Parathyroid adenoma (tissue), 2 donors: Measurements from ENCODE around the gene CFAP46.

Experiments
- H2AFZ ChIP-seq: fragments of 300-600 bp; sonication (generic); one replicate; pipeline ENCODE4 v1.7.0; 2017; ENCODE audit warnings: antibody characterized with exemption, mild to moderate bottlenecking
- H3K27ac ChIP-seq: fragments of 300-600 bp; sonication (generic); one replicate; pipeline ENCODE4 v1.7.0; 2017
- H3K27me3 ChIP-seq: fragments of 300-600 bp; sonication (generic); one replicate; pipeline ENCODE4 v1.7.0; 2017; ENCODE audit warnings: low read length; ENCODE audit not compliant: control insufficient read depth, insufficient read depth
- H3K36me3 ChIP-seq: fragments of 300-600 bp; sonication (generic); one replicate; pipeline ENCODE4 v1.7.0; 2017; ENCODE audit warnings: low read length; ENCODE audit not compliant: control insufficient read depth, insufficient read depth
- H3K4me1 ChIP-seq: fragments of 300-600 bp; sonication (generic); one replicate; pipeline ENCODE4 v1.7.0; 2017; ENCODE audit warnings: control low read depth
- H3K4me2 ChIP-seq: fragments of 300-600 bp; sonication (generic); one replicate; pipeline ENCODE4 v1.7.0; 2017; ENCODE audit warnings: low read length
- H3K4me3 ChIP-seq: fragments of 300-600 bp; sonication (generic); one replicate; pipeline ENCODE4 v1.7.0; 2017; ENCODE audit warnings: low read depth, low read length
- H3K79me2 ChIP-seq: fragments of 300-600 bp; sonication (generic); one replicate; pipeline ENCODE4 v1.7.0; 2017; ENCODE audit warnings: control low read depth
- H3K9ac ChIP-seq: fragments of 300-600 bp; sonication (generic); one replicate; pipeline ENCODE4 v1.7.0; 2017; ENCODE audit warnings: mild to moderate bottlenecking
- H3K9me3 ChIP-seq: fragments of 300-600 bp; sonication (generic); one replicate; pipeline ENCODE4 v1.7.0; 2017; ENCODE audit warnings: low read length; ENCODE audit not compliant: control insufficient read depth
- TF ChIP-seq, protein P1 (sequence below): fragments of 300-600 bp; sonication (generic); IDR thresholded peaks from one replicate; pipeline ENCODE4 v1.7.0; 2017; ENCODE audit warnings: antibody characterized with exemption, mild to moderate bottlenecking
- donor health status: primary hyperparathyroidism.

The CFAP46 gene

GRCh38 chr10:132941640-132942051, 724 bp downstream of the CFAP46 start:
- no peaks in the 10 kb centered on the region for H3K27me3 ChIP-seq
- no peaks in the 10 kb centered on the region for H3K36me3 ChIP-seq
- H3K9ac ChIP-seq = no peak overlapping the region
- H3K79me2 ChIP-seq = no peaks in the 10 kb centered on the region
- H3K27ac ChIP-seq = no peak overlapping the region
- no peaks in the 10 kb centered on the region for H3K9me3 ChIP-seq
- H3K4me3 ChIP-seq = peak overlapping the region; percentile 61
- peak overlapping the region; percentile 84 for H3K4me2 ChIP-seq
- TF ChIP-seq, protein P1, sequence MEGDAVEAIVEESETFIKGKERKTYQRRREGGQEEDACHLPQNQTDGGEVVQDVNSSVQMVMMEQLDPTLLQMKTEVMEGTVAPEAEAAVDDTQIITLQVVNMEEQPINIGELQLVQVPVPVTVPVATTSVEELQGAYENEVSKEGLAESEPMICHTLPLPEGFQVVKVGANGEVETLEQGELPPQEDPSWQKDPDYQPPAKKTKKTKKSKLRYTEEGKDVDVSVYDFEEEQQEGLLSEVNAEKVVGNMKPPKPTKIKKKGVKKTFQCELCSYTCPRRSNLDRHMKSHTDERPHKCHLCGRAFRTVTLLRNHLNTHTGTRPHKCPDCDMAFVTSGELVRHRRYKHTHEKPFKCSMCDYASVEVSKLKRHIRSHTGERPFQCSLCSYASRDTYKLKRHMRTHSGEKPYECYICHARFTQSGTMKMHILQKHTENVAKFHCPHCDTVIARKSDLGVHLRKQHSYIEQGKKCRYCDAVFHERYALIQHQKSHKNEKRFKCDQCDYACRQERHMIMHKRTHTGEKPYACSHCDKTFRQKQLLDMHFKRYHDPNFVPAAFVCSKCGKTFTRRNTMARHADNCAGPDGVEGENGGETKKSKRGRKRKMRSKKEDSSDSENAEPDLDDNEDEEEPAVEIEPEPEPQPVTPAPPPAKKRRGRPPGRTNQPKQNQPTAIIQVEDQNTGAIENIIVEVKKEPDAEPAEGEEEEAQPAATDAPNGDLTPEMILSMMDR = no peak
- H2AFZ ChIP-seq = peak overlapping the region; percentile 86
- H3K4me1 ChIP-seq = peaks cover 6% of the 10 kb centered on the region

GRCh38 chr10:132940791-132941465, 1.4 kb downstream of the CFAP46 start:
- Histone ChIP-seq H3K9me3 (no peaks in the 10 kb centered on the region), H3K27me3 (no peaks in the 10 kb centered on the region), H3K27ac (no peak overlapping the region), H3K79me2 (no peaks in the 10 kb centered on the region), H3K4me3 (no peak overlapping the region), H2AFZ (no peak overlapping the region), H3K4me1 (peaks cover 6% of the 10 kb centered on the region), H3K36me3 (no peaks in the 10 kb centered on the region), H3K4me2 (no peak overlapping the region), H3K9ac (no peak overlapping the region)
- TF ChIP-seq, protein P1 = no peak

DNA sequence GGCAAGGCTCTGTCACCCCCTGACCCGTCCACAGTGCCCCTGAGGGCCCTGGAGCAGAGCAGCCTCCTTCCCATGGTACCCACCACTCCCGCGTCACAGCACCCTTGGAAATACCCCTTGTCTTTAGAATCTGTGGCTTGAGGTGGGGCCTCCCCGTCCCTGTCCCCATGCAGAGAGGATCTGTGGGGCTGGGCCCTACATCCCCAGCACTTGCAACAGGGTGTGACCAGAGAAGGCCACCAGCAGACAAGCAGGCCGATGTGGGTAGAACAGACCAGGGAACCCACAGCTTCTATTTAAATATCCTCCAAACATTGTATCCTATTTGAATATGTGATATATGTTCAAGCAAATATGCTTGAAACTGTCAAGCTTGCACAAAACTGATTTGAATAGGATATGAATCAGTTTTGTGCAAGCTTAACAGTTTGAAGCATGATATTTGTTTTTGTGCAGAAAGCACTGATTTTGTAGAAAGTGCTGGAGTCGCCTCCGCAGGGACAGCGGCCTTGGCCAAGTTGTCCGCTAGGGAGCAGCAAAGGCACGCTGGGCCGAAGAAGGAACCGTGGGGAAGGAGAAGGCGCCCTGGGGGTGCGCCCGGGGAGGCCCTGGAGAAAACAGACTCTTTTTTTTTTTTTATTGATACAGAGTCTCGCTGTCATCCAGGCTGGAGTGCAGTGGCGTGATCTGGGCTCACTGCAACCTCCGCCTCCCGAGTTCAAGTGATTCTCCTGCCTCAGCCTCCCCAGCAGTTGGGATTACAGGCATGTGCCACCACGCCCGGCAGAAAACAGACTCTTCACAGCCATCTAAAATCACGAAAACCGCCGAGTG, 2.2 kb downstream of the CFAP46 start:
- H3K4me3 ChIP-seq = no peak overlapping the region
- no peak overlapping the region for H2AFZ ChIP-seq
- TF ChIP-seq, protein P1 = peak; percentile 96
- no peaks in the 10 kb centered on the region for H3K27me3 ChIP-seq
- no peaks in the 10 kb centered on the region for H3K79me2 ChIP-seq
- no peaks in the 10 kb centered on the region for H3K9me3 ChIP-seq
- H3K27ac ChIP-seq = no peak overlapping the region
- H3K9ac ChIP-seq = no peak overlapping the region
- H3K4me2 ChIP-seq = no peak overlapping the region
- peaks cover 6% of the 10 kb centered on the region for H3K4me1 ChIP-seq
- no peaks in the 10 kb centered on the region for H3K36me3 ChIP-seq

DNA sequence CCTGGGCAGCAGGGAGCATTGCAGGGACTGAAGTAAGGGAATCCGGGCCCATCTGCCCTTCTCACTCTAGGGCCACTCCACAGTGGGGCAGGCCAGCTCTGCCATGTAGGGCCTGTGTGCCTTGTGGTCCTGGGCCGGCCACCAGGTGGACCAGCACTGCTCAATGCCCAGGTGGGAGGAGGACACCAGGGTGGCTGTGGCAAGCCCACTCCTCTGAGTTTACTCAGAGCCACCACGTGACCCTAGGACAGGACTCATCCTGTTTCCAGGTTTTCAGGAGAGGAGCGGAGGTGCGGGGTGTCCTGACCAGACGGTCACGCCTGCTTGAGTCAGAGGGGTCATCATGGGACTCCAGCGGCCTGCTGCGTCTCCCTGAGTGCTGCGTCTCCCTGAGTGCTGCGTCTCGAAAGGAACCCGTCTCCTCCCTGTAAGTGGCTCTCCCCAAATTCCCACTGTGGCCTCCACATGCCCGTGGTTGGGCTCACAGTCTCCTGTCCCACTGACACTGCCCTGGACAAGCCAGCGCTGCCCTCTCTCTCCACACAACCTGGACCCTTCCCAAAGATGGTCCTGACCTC, 2.9 kb downstream of the CFAP46 start:
- H3K9ac ChIP-seq = no peak overlapping the region
- H3K27me3 ChIP-seq = no peaks in the 10 kb centered on the region
- H3K4me2 ChIP-seq = no peak overlapping the region
- no peak overlapping the region for H2AFZ ChIP-seq
- no peak overlapping the region for H3K4me3 ChIP-seq
- H3K9me3 ChIP-seq = no peaks in the 10 kb centered on the region
- H3K79me2 ChIP-seq = no peaks in the 10 kb centered on the region
- TF ChIP-seq, protein P1 = no peak
- H3K27ac ChIP-seq = no peak overlapping the region
- H3K4me1 ChIP-seq = peaks cover 6% of the 10 kb centered on the region
- no peaks in the 10 kb centered on the region for H3K36me3 ChIP-seq
